ENCODE results near the gene SERTAD3. TPM values are rescaled to one million over a fixed set of nuclear protein-coding genes. Genes with fewer than 3 reads are reported as not detected.

SERTAD3 gene
- total RNA-seq, 1 experiment from 2014 or later: 30.9 TPM

GRCh38 chr19:40472516-40472915 lies 28.4 kb upstream of the SERTAD3 start:
- H2AFZ ChIP-seq (ENCODE audit: low read length): no peak overlapping the region
- H3K23me2 ChIP-seq (ENCODE audit: insufficient read length, low read depth, low read length, poor library complexity, severe bottlenecking): no peaks in the 10 kb centered on the region
- peaks cover 2% of the 10 kb centered on the region; the same call in 1 of the 2 replicates for H3K27me3 ChIP-seq (ENCODE audit: insufficient read depth, low read length)
- Mint-ChIP-seq H3K4me1 (no peaks in the 10 kb centered on the region), H3K4me3 (no peak overlapping the region), H3K9me3 (no peaks in the 10 kb centered on the region), H3K27me3 (ENCODE audit: low read depth) (peaks cover 28% of the 10 kb centered on the region), H3K27ac (no peak overlapping the region), H3K36me3 (ENCODE audit: insufficient read depth in 1 of 3, low read depth in 3 of 3) (no peaks in the 10 kb centered on the region)
- no peak overlapping the region for H4K5ac ChIP-seq (ENCODE audit: insufficient read length, low read depth, low read length)
- H2AK5ac ChIP-seq (ENCODE audit: insufficient read length, low read length): no peak overlapping the region
- H4K91ac ChIP-seq (ENCODE audit: insufficient read length, low read depth, low read length): no peak overlapping the region
- H2BK12ac ChIP-seq (ENCODE audit: insufficient read length, low read depth, low read length): no peak overlapping the region
- H3K79me1 ChIP-seq (ENCODE audit: insufficient read depth, low read depth, low read length, poor library complexity, severe bottlenecking): no peaks in the 10 kb centered on the region
- H4K20me1 ChIP-seq (ENCODE audit: control insufficient read depth, insufficient read depth, insufficient read length): no peaks in the 10 kb centered on the region
- WGBS (ENCODE audit: extremely low coverage, insufficient read length, low lambda C conversion rate): no CpG with 5 or more reads among the region's 13 CpGs
- no peak overlapping the region for H3K4ac ChIP-seq (ENCODE audit: low read depth, low read length)
- H2BK5ac ChIP-seq (ENCODE audit: insufficient read length, low read length): no peak overlapping the region
- no peak overlapping the region for H3K9ac ChIP-seq (ENCODE audit: extremely low read depth, insufficient read length, low read length)
- H3K23ac ChIP-seq (ENCODE audit: insufficient read length, low read depth, low read length): no peak overlapping the region
- H3K4me1 ChIP-seq (ENCODE audit: insufficient read depth, low read length): no peaks in the 10 kb centered on the region
- DNase-seq: no peak
- no peak overlapping the region for H3T11ph ChIP-seq (ENCODE audit: low read length)
- no peak overlapping the region for H2BK20ac ChIP-seq (ENCODE audit: low read depth, low read length, poor library complexity, severe bottlenecking)
- H3K14ac ChIP-seq (ENCODE audit: insufficient read depth, low read length): no peak overlapping the region
- H3K79me2 ChIP-seq (ENCODE audit: insufficient read depth, low read length): no peaks in the 10 kb centered on the region
- H2BK120ac ChIP-seq (ENCODE audit: low read depth, low read length, poor library complexity, severe bottlenecking): no peak overlapping the region
- H2BK15ac ChIP-seq (ENCODE audit: low read depth, low read length): no peak overlapping the region
- TF ChIP-seq CTCF (conservative IDR thresholded peaks at IDR 0.05): no peak
- no peak overlapping the region for H3K27ac ChIP-seq (ENCODE audit: insufficient read length, low read depth, low read length)
- H3K18ac ChIP-seq (ENCODE audit: insufficient read length, low read depth, low read length): no peak overlapping the region
- H3K9me3 ChIP-seq (ENCODE audit: control insufficient read depth, low read depth, low read length): no peaks in the 10 kb centered on the region
- no peak overlapping the region for H3K56ac ChIP-seq (ENCODE audit: insufficient read length, low read depth, low read length)
- H3K4me2 ChIP-seq (ENCODE audit: insufficient read depth, insufficient read length, low read length): no peak overlapping the region
- H4K8ac ChIP-seq (replicated peaks; ENCODE audit: insufficient read length, low read depth, low read length): no peak overlapping the region
